Common myeloid progenitor, CD34-positive (primary cell): ENCODE data around the gene ABTB2. TPM values are rescaled to one million over a fixed set of nuclear protein-coding genes. Genes with fewer than 3 reads are reported as not detected.

Source experiments
- CTCF ChIA-PET: fragments of 350-600 bp; sonication (Branson Sonifier 250); formaldehyde crosslinking; loops from one replicate; lab custom pipeline; 2021; ENCODE audit warnings: antibody characterized with exemption; lab: Charles Lee
- POLR2A ChIA-PET: fragments of 350-600 bp; sonication (Branson Sonifier 250); formaldehyde crosslinking; loops from one replicate; lab custom pipeline; 2021; ENCODE audit warnings: antibody characterized with exemption; lab: Charles Lee
- DNase-seq, 3 donors: peaks; one replicate each; pipeline versions ENCODE4 v3.0.0 to v3.0.0-alpha.2; 2013
- H3K27ac ChIP-seq, 2 experiments: 1 replicate in 1 of 2; 2 replicates in 1 of 2; pipeline ENCODE4 v1.7.0; 2013; ENCODE audit warnings: inconsistent platforms in 2 of 2, low read length in 2 of 2, mild to moderate bottlenecking in 2 of 2, low read depth in 1 of 2, moderate library complexity in 1 of 2; ENCODE audit not compliant: severe bottlenecking in 2 of 2, insufficient read depth in 1 of 2, poor library complexity in 1 of 2
- H3K27me3 ChIP-seq, 5 experiments: replicated peaks in 2 of 5; 1 replicate in 3 of 5; 2 replicates in 2 of 5; pipeline versions ENCODE4 v1.6.1 to v1.7.0; 2013; ENCODE audit warnings: low read length in 4 of 5, mild to moderate bottlenecking in 2 of 5, moderate library complexity in 2 of 5, inconsistent platforms in 1 of 5; ENCODE audit not compliant: insufficient read depth in 5 of 5, control insufficient read depth in 4 of 5
- H3K36me3 ChIP-seq, 4 experiments: 1 replicate in 2 of 4; 2 replicates in 2 of 4; pipeline versions ENCODE4 v1.6.1 to v1.7.0; 2013; ENCODE audit warnings: low read length in 3 of 4, control low read depth in 1 of 4, mild to moderate bottlenecking in 1 of 4; ENCODE audit not compliant: control insufficient read depth in 4 of 4, insufficient read depth in 4 of 4
- H3K4me1 ChIP-seq, 4 experiments: 1 replicate in 3 of 4; 2 replicates in 1 of 4; pipeline versions ENCODE4 v1.6.1 to v1.7.1; 2013; ENCODE audit warnings: low read length in 3 of 4, mild to moderate bottlenecking in 3 of 4, control low read depth in 1 of 4, inconsistent platforms in 1 of 4, moderate library complexity in 1 of 4; ENCODE audit not compliant: control insufficient read depth in 4 of 4, insufficient read depth in 4 of 4; ENCODE audit errors: control extremely low read depth in 1 of 4
- H3K4me3 ChIP-seq, 7 experiments: 1 replicate in 4 of 7; 2 replicates in 3 of 7; pipeline versions ENCODE4 v1.5.1 to v1.7.0; 2013; ENCODE audit warnings: mild to moderate bottlenecking in 7 of 7, low read length in 6 of 7, moderate library complexity in 6 of 7, inconsistent platforms in 2 of 7, low read depth in 2 of 7, control low read depth in 1 of 7; ENCODE audit not compliant: insufficient read depth in 4 of 7, control insufficient read depth in 1 of 7; ENCODE audit errors: extremely low read depth in 1 of 7
- H3K9me3 ChIP-seq, 5 experiments: 1 replicate in 4 of 5; 2 replicates in 1 of 5; pipeline versions ENCODE4 v1.6.1 to v1.7.1; 2013; ENCODE audit warnings: low read length in 4 of 5, mild to moderate bottlenecking in 2 of 5, inconsistent platforms in 1 of 5, low read depth in 1 of 5, moderate library complexity in 1 of 5; ENCODE audit not compliant: control insufficient read depth in 4 of 5, insufficient read depth in 2 of 5; ENCODE audit errors: control extremely low read depth in 1 of 5
- WGBS: methylation state at CpG from one replicate; pipeline ENCODE4 v1.1.5; 2013; ENCODE audit not compliant: insufficient coverage; 5-methylcytosine and 5-hydroxymethylcytosine counted together
- polyA plus RNA-seq: library from polyadenylated mRNA; unstranded; fragments of 120-200 nt; gene quantifications from one replicate; pipeline ENCODE4 v1.2.1, GENCODE V29; 2013

ABTB2 gene
- 0.17 TPM for polyA plus RNA-seq

GRCh38 chr11:34357701-34358257 is at the start of gene ABTB2:
Gene ABTB2 (minus strand): TSS chr11:34358010.
- DNase-seq: peak; percentile 95 to 98 (median 98)
- peaks cover 0 to 38% (median 16%) of the 10 kb centered on the region in 5 experiments for H3K27me3 ChIP-seq
- POLR2A ChIA-PET: interaction anchor here (0.8 to 1.2 kb wide), 5 partner anchors 10 to 178 kb away, joined by 3 read pairs; no protein-coding TSS in a partner anchor
- H3K4me1 ChIP-seq: peaks cover 3 to 40% (median 32%) of the 10 kb centered on the region in 4 experiments
- peak within 1 kb of the TSS; percentile 22 to 90 (median 74) for H3K4me3 ChIP-seq
- no peaks in the 10 kb centered on the region for H3K36me3 ChIP-seq
- H3K27ac ChIP-seq: no peak within 1 kb of the TSS
- CTCF ChIA-PET: interaction anchor here (0.6 to 7.7 kb wide), 16 partner anchors 14 to 551 kb away, joined by 3 to 89 read pairs (median 4); no protein-coding TSS in a partner anchor
- H3K9me3 ChIP-seq: no peaks in the 10 kb centered on the region
- WGBS: 0% methylated on average over 36 of the region's 57 CpGs

GRCh38 chr11:34407121-34407813 is 49.5 kb upstream of the ABTB2 start:
- 100% methylated on average over 1 of the region's 2 CpGs for WGBS
- no peaks in the 10 kb centered on the region for H3K4me1 ChIP-seq
- no peaks in the 10 kb centered on the region for H3K36me3 ChIP-seq
- no peak overlapping the region for H3K4me3 ChIP-seq
- POLR2A ChIA-PET: no interaction called here
- peaks cover 0 to 3% (median 0%) of the 10 kb centered on the region in 5 experiments for H3K9me3 ChIP-seq
- H3K27ac ChIP-seq: no peak overlapping the region
- CTCF ChIA-PET: interaction anchor here (0.6 to 1.7 kb wide), 3 partner anchors 11 to 24 kb away, joined by 3 read pairs; no protein-coding TSS in a partner anchor
- no peaks in the 10 kb centered on the region for H3K27me3 ChIP-seq
- no peak for DNase-seq

GRCh38 chr11:34406413-34406812 is 48.6 kb upstream of the ABTB2 start:
- ChIA-PET POLR2A (no interaction called here), CTCF (interaction anchor here (0.6 to 1.7 kb wide), 3 partner anchors 10 to 25 kb away, joined by 3 read pairs; no protein-coding TSS in a partner anchor)
- no peaks in the 10 kb centered on the region for H3K9me3 ChIP-seq
- DNase-seq: no peak
- no peaks in the 10 kb centered on the region for H3K4me1 ChIP-seq
- no peaks in the 10 kb centered on the region for H3K27me3 ChIP-seq
- no peak overlapping the region for H3K4me3 ChIP-seq
- WGBS: 83% methylated on average over 1 of the region's 3 CpGs
- no peaks in the 10 kb centered on the region for H3K36me3 ChIP-seq
- no peak overlapping the region for H3K27ac ChIP-seq

- H3K27me3 ChIP-seq: no peaks in the 10 kb centered on the region
- H3K27ac ChIP-seq: no peak overlapping the region
- DNase-seq: no peak
- POLR2A ChIA-PET: no interaction called here
- CTCF ChIA-PET: interaction anchor here (1.6 kb wide), 1 partner anchor 62 kb away, joined by 4 read pairs; no protein-coding TSS in a partner anchor
- no peak overlapping the region for H3K4me3 ChIP-seq
- H3K36me3 ChIP-seq: no peaks in the 10 kb centered on the region
- 87% methylated on average over 7 of the region's 7 CpGs for WGBS
- H3K9me3 ChIP-seq: peaks cover 0 to 1% (median 0%) of the 10 kb centered on the region in 5 experiments
- H3K4me1 ChIP-seq: no peaks in the 10 kb centered on the region
These were observed 47.5 kb upstream of the ABTB2 start for GRCh38 chr11:34405079-34405858.

- ChIA-PET POLR2A (no interaction called here), CTCF (interaction anchor here (0.6 to 1.9 kb wide), 7 partner anchors 10 to 63 kb away, joined by 3 to 5 read pairs (median 4); no protein-coding TSS in a partner anchor)
- H3K27ac ChIP-seq: no peak overlapping the region
- H3K9me3 ChIP-seq: peaks cover 0 to 8% (median 0%) of the 10 kb centered on the region in 5 experiments
- no peaks in the 10 kb centered on the region for H3K4me1 ChIP-seq
- H3K27me3 ChIP-seq: no peaks in the 10 kb centered on the region
- no peak for DNase-seq
- H3K36me3 ChIP-seq: no peaks in the 10 kb centered on the region
- no peak overlapping the region for H3K4me3 ChIP-seq
- 92% methylated on average over 6 of the region's 6 CpGs for WGBS
These were observed 46.5 kb upstream of the ABTB2 start for GRCh38 chr11:34404280-34404679.

GRCh38 chr11:34403431-34403830 is 45.6 kb upstream of the ABTB2 start:
- ChIA-PET POLR2A (no interaction called here), CTCF (interaction anchor here (0.9 to 1.9 kb wide), 6 partner anchors 9 to 64 kb away, joined by 3 to 5 read pairs (median 4); no protein-coding TSS in a partner anchor)

More at GRCh38 chr11:34403431-34403830, 45.6 kb upstream of the ABTB2 start:
- Histone ChIP-seq H3K27me3 (no peaks in the 10 kb centered on the region), H3K4me3 (no peak overlapping the region), H3K4me1 (no peaks in the 10 kb centered on the region), H3K36me3 (no peaks in the 10 kb centered on the region), H3K9me3 (peaks cover 0 to 8% (median 0%) of the 10 kb centered on the region in 5 experiments), H3K27ac (no peak overlapping the region)
- DNase-seq: no peak
- 100% methylated on average over 1 of the region's 4 CpGs for WGBS
